HG03521 (cell line): ENCODE results near the gene WDR27.
"Not testable (repeated sequence)": the region's sequence is repeated elsewhere in the genome, so short reads cannot be mapped to it uniquely, and the experiment has no call there.

Experiments
- ATAC-seq: cut with Tn5 transposase; IDR thresholded peaks from one replicate; pipeline ENCODE4 v1.9.1; 2021; ENCODE audit warnings: mild to moderate bottlenecking, moderate library complexity; ENCODE audit not compliant: unreplicated experiment

WDR27 gene

GRCh38 chr6:169533301-169534038 is 168.4 kb downstream of the WDR27 start:
- ATAC-seq, result no peak

- no peak for ATAC-seq
Observed at GRCh38 chr6:169530752-169531123, 171.1 kb downstream of the WDR27 start.

GRCh38 chr6:169529931-169530751 is 171.7 kb downstream of the WDR27 start:
- ATAC-seq, result no peak

GRCh38 chr6:169528755-169529154 is 173.1 kb downstream of the WDR27 start:
- no peak for ATAC-seq

- ATAC-seq, result no peak
Observed at GRCh38 chr6:169527306-169527705, 174.5 kb downstream of the WDR27 start.

- no peak for ATAC-seq
Observed at GRCh38 chr6:169521825-169522224, 180.0 kb downstream of the WDR27 start.

- no peak for ATAC-seq
Observed at GRCh38 chr6:169520104-169520503, 181.7 kb downstream of the WDR27 start.

GRCh38 chr6:169518451-169518850 is 183.4 kb downstream of the WDR27 start:
- ATAC-seq, result no peak

GRCh38 chr6:169513478-169514193 is 188.2 kb downstream of the WDR27 start:
- ATAC-seq, result no peak

- not testable (repeated sequence) for ATAC-seq
Observed at GRCh38 chr6:169511785-169512184, 190.0 kb downstream of the WDR27 start.

GRCh38 chr6:169510871-169511270 is 191.0 kb downstream of the WDR27 start:
- ATAC-seq, result no peak

GRCh38 chr6:169508452-169508851 is 193.4 kb downstream of the WDR27 start:
- ATAC-seq, result no peak

GRCh38 chr6:169503422-169504152 is 198.2 kb downstream of the WDR27 start:
- no peak for ATAC-seq

GRCh38 chr6:169502445-169502844 is 199.4 kb downstream of the WDR27 start:
- ATAC-seq, result no peak

- ATAC-seq, result no peak
Observed at GRCh38 chr6:169501777-169502313, 200.0 kb downstream of the WDR27 start.

- ATAC-seq, result no peak
Observed at GRCh38 chr6:169501128-169501527, 200.7 kb downstream of the WDR27 start.

GRCh38 chr6:169500688-169501087 is 201.1 kb downstream of the WDR27 start:
- no peak for ATAC-seq

- no peak for ATAC-seq
Observed at GRCh38 chr6:169499848-169500247, 202.0 kb downstream of the WDR27 start.

- ATAC-seq, result no peak
Observed at GRCh38 chr6:169498916-169499513, 202.8 kb downstream of the WDR27 start.

GRCh38 chr6:169495601-169496000 is 206.2 kb downstream of the WDR27 start:
- no peak for ATAC-seq
